ENCODE results near the gene TSPO.

Gene TSPO

DNA sequence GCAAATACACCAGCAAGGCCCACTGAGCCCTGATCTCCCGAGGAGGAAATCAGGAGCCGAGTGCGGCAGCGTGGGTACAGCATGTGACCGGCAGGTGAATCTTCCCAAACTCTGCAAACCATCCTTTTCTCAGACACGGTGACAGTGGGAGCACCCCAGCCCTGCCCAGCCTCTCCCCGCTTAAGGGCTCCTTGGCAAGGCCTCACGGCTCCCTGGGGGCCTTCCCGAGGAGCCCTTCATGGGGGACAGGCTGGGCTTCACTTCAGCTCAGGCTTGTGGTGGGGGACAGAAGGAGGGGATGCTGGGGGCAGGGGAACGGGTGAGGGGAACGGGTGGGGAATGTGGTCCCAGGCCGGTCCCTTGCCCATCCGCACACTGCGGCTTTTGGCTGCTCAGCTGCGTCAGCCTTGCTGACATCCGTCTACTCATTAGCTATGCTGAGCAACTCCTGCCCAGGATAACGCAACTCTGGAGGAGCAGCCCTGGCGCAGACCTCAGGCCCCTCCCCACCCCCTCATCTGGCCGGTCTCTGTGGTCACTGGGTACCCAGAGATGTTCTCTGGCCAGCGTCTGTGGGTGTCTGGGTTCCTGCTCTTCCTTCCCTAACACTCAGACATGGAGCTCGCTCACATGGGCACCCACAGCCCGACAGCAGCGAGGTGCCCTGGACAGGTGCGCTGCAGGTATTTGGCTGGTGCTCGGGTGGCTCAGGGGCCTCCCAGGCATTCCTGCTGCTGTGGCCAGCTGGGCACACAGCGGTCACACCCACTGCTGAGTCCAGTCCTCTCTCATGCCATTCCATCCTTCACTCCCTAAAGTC lies 57.6 kb downstream of the TSPO start:
- Histone ChIP-seq H3K23ac (ENCODE audit: low read length) (no peak overlapping the region), H3K18ac (ENCODE audit: low read length) (no peak overlapping the region), H3K79me2 (ENCODE audit: control insufficient read depth, insufficient read depth, low read length) (no peaks in the 10 kb centered on the region), H2BK5ac (ENCODE audit: low read length) (no peak overlapping the region), H2AK5ac (ENCODE audit: low read length) (no peak overlapping the region), H3K4ac (ENCODE audit: low read depth, low read length) (no peak overlapping the region), H3K56ac (ENCODE audit: low read length) (no peak overlapping the region), H3K36me3 (ENCODE audit: control insufficient read depth, insufficient read depth, low read length) (no peaks in the 10 kb centered on the region), H2BK120ac (ENCODE audit: low read depth, low read length) (no peak overlapping the region), H3K4me1 (ENCODE audit: control insufficient read depth, low read depth, low read length) (no peaks in the 10 kb centered on the region), H3K4me2 (ENCODE audit: low read length) (no peak overlapping the region), H3K27ac (ENCODE audit: low read depth, low read length) (no peak overlapping the region), H3K79me1 (ENCODE audit: low read length) (no peaks in the 10 kb centered on the region), H4K8ac (ENCODE audit: low read depth, low read length) (no peak overlapping the region), H4K5ac (ENCODE audit: low read length) (no peak overlapping the region), H2BK15ac (replicated peaks; ENCODE audit: low read depth) (no peak overlapping the region), H3K4me3 (ENCODE audit: low read length) (no peak overlapping the region), H3K27me3 (ENCODE audit: insufficient read depth, low read length, poor library complexity) (no peaks in the 10 kb centered on the region), H3K9ac (ENCODE audit: low read length) (no peak overlapping the region)
- no CpG with 5 or more reads among the region's 26 CpGs for WGBS (ENCODE audit: extremely low coverage, insufficient coverage, low lambda C conversion rate)
- DNase-seq, result no peak

DNA sequence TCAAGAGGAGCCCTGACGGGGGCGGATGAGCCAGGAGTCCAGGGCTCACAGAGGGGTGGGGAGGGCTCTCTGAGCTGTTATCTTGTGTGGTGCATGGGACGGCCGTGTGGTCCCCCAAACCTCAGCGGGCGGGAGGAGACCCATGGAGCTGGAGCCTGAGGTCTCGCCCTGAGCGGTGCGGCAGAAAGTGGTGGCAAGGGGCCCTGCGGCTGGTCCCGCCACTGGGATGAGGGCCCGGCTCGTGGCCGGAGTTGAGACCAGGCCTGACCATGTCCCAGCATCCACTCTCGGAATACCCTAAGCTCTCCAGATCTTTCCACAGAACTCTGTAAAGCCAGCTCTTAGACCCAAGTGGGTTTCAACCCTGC lies 58.1 kb downstream of the TSPO start:
- no peak overlapping the region for H2BK5ac ChIP-seq (ENCODE audit: low read length)
- no peak overlapping the region for H3K18ac ChIP-seq (ENCODE audit: low read length)
- no peak overlapping the region for H4K5ac ChIP-seq (ENCODE audit: low read length)
- H2BK120ac ChIP-seq (ENCODE audit: low read depth, low read length), result no peak overlapping the region
- no peak overlapping the region for H2BK15ac ChIP-seq (replicated peaks; ENCODE audit: low read depth)
- H2AK5ac ChIP-seq (ENCODE audit: low read length), result no peak overlapping the region
- no peaks in the 10 kb centered on the region for H3K79me1 ChIP-seq (ENCODE audit: low read length)
- H3K4me3 ChIP-seq (ENCODE audit: low read length), result no peak overlapping the region
- H3K4me2 ChIP-seq (ENCODE audit: low read length), result no peak overlapping the region
- H3K56ac ChIP-seq (ENCODE audit: low read length), result no peak overlapping the region
- no peak overlapping the region for H3K27ac ChIP-seq (ENCODE audit: low read depth, low read length)
- no peak overlapping the region for H4K8ac ChIP-seq (ENCODE audit: low read depth, low read length)
- DNase-seq, result no peak
- H3K23ac ChIP-seq (ENCODE audit: low read length), result no peak overlapping the region
- no CpG with 5 or more reads among the region's 15 CpGs for whole genome bisulfite sequencing (ENCODE audit: extremely low coverage, insufficient coverage, low lambda C conversion rate)
- H3K36me3 ChIP-seq (ENCODE audit: control insufficient read depth, insufficient read depth, low read length), result no peaks in the 10 kb centered on the region
- no peaks in the 10 kb centered on the region for H3K4me1 ChIP-seq (ENCODE audit: control insufficient read depth, low read depth, low read length)
- H3K79me2 ChIP-seq (ENCODE audit: control insufficient read depth, insufficient read depth, low read length), result no peaks in the 10 kb centered on the region
- H3K4ac ChIP-seq (ENCODE audit: low read depth, low read length), result no peak overlapping the region
- H3K9ac ChIP-seq (ENCODE audit: low read length), result no peak overlapping the region
- no peaks in the 10 kb centered on the region for H3K27me3 ChIP-seq (ENCODE audit: insufficient read depth, low read length, poor library complexity)

DNA sequence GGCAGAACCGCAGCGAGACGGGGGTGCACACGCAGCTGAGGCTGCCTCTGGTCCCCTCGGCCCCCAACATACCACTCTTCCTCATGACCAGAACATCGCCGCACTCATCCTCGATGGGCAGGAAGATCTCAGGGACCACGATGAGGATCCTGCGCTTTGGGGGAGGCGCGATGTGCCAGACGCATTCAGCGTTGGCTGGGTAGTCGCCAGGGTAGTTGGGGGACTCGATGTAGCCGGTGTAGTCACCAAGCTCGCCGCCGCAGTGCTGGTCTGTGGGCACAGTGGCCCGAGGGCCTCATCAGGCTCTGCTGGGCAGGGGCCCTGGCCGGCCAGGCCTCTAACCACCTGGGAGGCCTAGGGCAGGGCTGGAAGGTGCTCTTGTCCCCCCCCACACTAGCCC lies 58.6 kb downstream of the TSPO start:
- H4K5ac ChIP-seq (ENCODE audit: low read length), result no peak overlapping the region
- H2AK5ac ChIP-seq (ENCODE audit: low read length), result no peak overlapping the region
- no peaks in the 10 kb centered on the region for H3K79me1 ChIP-seq (ENCODE audit: low read length)
- H4K8ac ChIP-seq (ENCODE audit: low read depth, low read length), result no peak overlapping the region
- H3K27me3 ChIP-seq (ENCODE audit: insufficient read depth, low read length, poor library complexity), result no peaks in the 10 kb centered on the region
- H2BK15ac ChIP-seq (replicated peaks; ENCODE audit: low read depth), result no peak overlapping the region
- H2BK120ac ChIP-seq (ENCODE audit: low read depth, low read length), result no peak overlapping the region
- DNase-seq, result no peak
- H3K4me3 ChIP-seq (ENCODE audit: low read length), result no peak overlapping the region
- H3K23ac ChIP-seq (ENCODE audit: low read length), result no peak overlapping the region
- H3K4ac ChIP-seq (ENCODE audit: low read depth, low read length), result no peak overlapping the region
- H3K18ac ChIP-seq (ENCODE audit: low read length), result no peak overlapping the region
- H3K4me2 ChIP-seq (ENCODE audit: low read length), result no peak overlapping the region
- H3K9ac ChIP-seq (ENCODE audit: low read length), result no peak overlapping the region
- H3K27ac ChIP-seq (ENCODE audit: low read depth, low read length), result no peak overlapping the region
- H3K79me2 ChIP-seq (ENCODE audit: control insufficient read depth, insufficient read depth, low read length), result no peaks in the 10 kb centered on the region
- no peak overlapping the region for H3K56ac ChIP-seq (ENCODE audit: low read length)
- WGBS (ENCODE audit: extremely low coverage, insufficient coverage, low lambda C conversion rate), result no CpG with 5 or more reads among the region's 22 CpGs
- H3K4me1 ChIP-seq (ENCODE audit: control insufficient read depth, low read depth, low read length), result no peaks in the 10 kb centered on the region
- H3K36me3 ChIP-seq (ENCODE audit: control insufficient read depth, insufficient read depth, low read length), result no peaks in the 10 kb centered on the region
- H2BK5ac ChIP-seq (ENCODE audit: low read length), result no peak overlapping the region

DNA sequence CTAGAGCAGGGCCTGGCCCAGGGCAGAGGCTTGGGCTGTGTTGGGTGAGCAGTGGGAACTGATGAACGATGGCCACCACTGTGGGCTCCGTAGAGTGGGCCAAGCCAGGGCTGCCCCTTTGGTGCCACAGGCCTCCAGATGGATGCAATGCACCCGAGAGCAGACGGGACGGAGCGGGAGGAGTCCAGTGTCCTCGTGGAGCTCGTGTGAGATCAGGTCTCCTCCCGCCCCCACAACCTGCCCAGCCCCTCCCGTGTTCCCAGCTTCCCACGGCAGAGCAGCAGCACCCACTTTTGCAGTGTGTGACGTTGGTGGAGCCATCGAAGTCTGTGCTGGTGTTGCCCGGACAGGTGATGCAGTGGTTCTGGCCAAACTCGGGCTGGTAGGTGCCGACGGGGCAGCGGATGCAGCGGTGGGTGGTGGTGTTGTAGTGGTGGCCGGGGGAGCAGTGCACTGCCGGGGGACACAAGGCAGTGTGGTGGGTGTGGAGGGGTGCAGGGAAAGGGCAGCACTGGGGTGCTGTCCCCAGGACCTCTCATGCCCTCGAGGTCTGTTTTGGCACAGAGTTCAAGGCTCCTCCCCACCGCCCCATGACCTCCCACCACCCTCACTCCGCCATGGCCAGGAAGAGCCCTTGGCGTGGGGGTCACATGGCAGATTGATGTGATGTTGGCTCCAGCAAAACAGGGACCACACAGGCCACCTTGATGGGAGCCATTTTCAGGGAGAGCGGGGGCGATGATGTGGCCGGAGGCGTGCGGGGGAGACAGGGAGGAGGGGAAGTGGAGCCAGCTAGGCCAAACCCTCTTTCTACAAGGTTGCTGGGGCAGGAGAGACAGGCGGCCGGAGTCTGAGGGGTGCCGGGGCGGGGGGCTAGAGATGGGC lies 59.5 kb downstream of the TSPO start:
- Histone ChIP-seq H4K8ac (ENCODE audit: low read depth, low read length) (no peak overlapping the region), H3K36me3 (ENCODE audit: control insufficient read depth, insufficient read depth, low read length) (no peaks in the 10 kb centered on the region)

DNA sequence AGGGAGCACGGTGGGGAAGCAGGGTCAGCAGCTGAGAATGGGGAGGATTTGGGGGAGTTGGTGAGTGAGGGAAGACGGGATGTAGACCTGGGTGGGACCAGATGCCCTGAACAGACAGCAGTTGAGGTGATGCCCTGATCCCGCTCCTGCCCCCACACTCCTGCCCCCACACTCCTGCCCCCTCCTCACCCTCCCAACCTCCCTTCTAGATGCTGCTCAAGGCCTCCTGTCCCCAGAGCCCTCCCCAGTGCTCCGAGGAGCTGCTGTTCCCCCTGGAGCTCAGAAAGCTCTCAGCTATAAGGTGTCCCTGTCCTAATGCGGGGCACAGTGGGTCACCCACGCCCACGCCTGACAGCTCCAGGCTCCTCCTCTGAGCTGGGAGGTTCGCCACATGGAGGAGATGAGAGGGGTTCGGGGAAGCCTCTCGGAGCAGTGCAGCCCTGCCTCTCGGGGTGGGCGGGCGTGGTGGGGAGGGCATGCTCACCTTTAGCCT lies 60.6 kb downstream of the TSPO start:
- Histone ChIP-seq H3K27ac (ENCODE audit: low read depth, low read length) (no peak overlapping the region), H3K4me1 (ENCODE audit: control insufficient read depth, low read depth, low read length) (no peaks in the 10 kb centered on the region), H3K4me3 (ENCODE audit: low read length) (no peak overlapping the region), H2BK5ac (ENCODE audit: low read length) (no peak overlapping the region), H2BK15ac (replicated peaks; ENCODE audit: low read depth) (no peak overlapping the region), H2BK120ac (ENCODE audit: low read depth, low read length) (no peak overlapping the region), H3K4ac (ENCODE audit: low read depth, low read length) (no peak overlapping the region), H3K36me3 (ENCODE audit: control insufficient read depth, insufficient read depth, low read length) (no peaks in the 10 kb centered on the region), H3K56ac (ENCODE audit: low read length) (no peak overlapping the region), H3K79me1 (ENCODE audit: low read length) (no peaks in the 10 kb centered on the region), H3K23ac (ENCODE audit: low read length) (no peak overlapping the region), H4K8ac (ENCODE audit: low read depth, low read length) (no peak overlapping the region), H3K9ac (ENCODE audit: low read length) (no peak overlapping the region), H2AK5ac (ENCODE audit: low read length) (no peak overlapping the region), H3K79me2 (ENCODE audit: control insufficient read depth, insufficient read depth, low read length) (no peaks in the 10 kb centered on the region), H3K4me2 (ENCODE audit: low read length) (no peak overlapping the region), H4K5ac (ENCODE audit: low read length) (no peak overlapping the region), H3K18ac (ENCODE audit: low read length) (no peak overlapping the region), H3K27me3 (ENCODE audit: insufficient read depth, low read length, poor library complexity) (no peaks in the 10 kb centered on the region)
- DNase-seq, result no peak
- WGBS (ENCODE audit: extremely low coverage, insufficient coverage, low lambda C conversion rate), result no CpG with 5 or more reads among the region's 13 CpGs

More for the DNA sequence above, 59.5 kb downstream of the TSPO start:
- H2BK5ac ChIP-seq (ENCODE audit: low read length), result no peak overlapping the region
- no peak overlapping the region for H4K5ac ChIP-seq (ENCODE audit: low read length)
- H3K56ac ChIP-seq (ENCODE audit: low read length), result no peak overlapping the region
- no peak overlapping the region for H3K18ac ChIP-seq (ENCODE audit: low read length)
- no peak overlapping the region for H2BK120ac ChIP-seq (ENCODE audit: low read depth, low read length)
- H3K27me3 ChIP-seq (ENCODE audit: insufficient read depth, low read length, poor library complexity), result no peaks in the 10 kb centered on the region
- no peak overlapping the region for H2BK15ac ChIP-seq (replicated peaks; ENCODE audit: low read depth)
- no peak overlapping the region for H3K27ac ChIP-seq (ENCODE audit: low read depth, low read length)
- H2AK5ac ChIP-seq (ENCODE audit: low read length), result no peak overlapping the region
- H3K4ac ChIP-seq (ENCODE audit: low read depth, low read length), result no peak overlapping the region
- no peaks in the 10 kb centered on the region for H3K79me1 ChIP-seq (ENCODE audit: low read length)
- H3K4me3 ChIP-seq (ENCODE audit: low read length), result no peak overlapping the region
- DNase-seq, result no peak
- no peaks in the 10 kb centered on the region for H3K4me1 ChIP-seq (ENCODE audit: control insufficient read depth, low read depth, low read length)
- H3K79me2 ChIP-seq (ENCODE audit: control insufficient read depth, insufficient read depth, low read length), result no peaks in the 10 kb centered on the region
- no peak overlapping the region for H3K9ac ChIP-seq (ENCODE audit: low read length)
- no peak overlapping the region for H3K4me2 ChIP-seq (ENCODE audit: low read length)
- no peak overlapping the region for H3K23ac ChIP-seq (ENCODE audit: low read length)
- WGBS (ENCODE audit: extremely low coverage, insufficient coverage, low lambda C conversion rate), result no CpG with 5 or more reads among the region's 34 CpGs
